Renal pelvis (tissue), 12 donors: ENCODE data around the gene DNAJB14. TPM values are rescaled to one million over a fixed set of nuclear protein-coding genes. Genes with fewer than 3 reads are reported as not detected.
"Not testable (repeated sequence)": the region's sequence is repeated elsewhere in the genome, so short reads cannot be mapped to it uniquely, and the experiment has no call there.

Experiments used
- DNase-seq: peaks from one replicate; pipeline ENCODE4 v3.0.0-alpha.2; 2013
- long read RNA-seq, 16 experiments: transcript quantifications; one replicate each; lab custom pipeline, GENCODE V29; 2026
- polyA plus RNA-seq, 3 donors: library from polyadenylated mRNA; unstranded; fragments of 120-200 nt; gene quantifications; one replicate each; pipeline ENCODE4 v1.2.1, GENCODE V29; 2013; ENCODE audit not compliant: insufficient read length in 3 of 3

The DNAJB14 gene
- polyA plus RNA-seq: 10 to 100 TPM; 26.7 to 42.1 (median 34.3) TPM
- long read RNA-seq, donor 1, full-length matches to known transcripts: 2 of 2 reads
- long read RNA-seq, donor 1, partial matches to known transcripts: 0 of 2 reads
- long read RNA-seq, donor 1, other reads (novel, unspliced or antisense): 0 of 2 reads
- long read RNA-seq, donor 2, full-length matches to known transcripts: 3 of 3 reads
- long read RNA-seq, donor 2, partial matches to known transcripts: 0 of 3 reads
- long read RNA-seq, donor 2, other reads (novel, unspliced or antisense): 0 of 3 reads
- long read RNA-seq, donor 3, full-length matches to known transcripts: 7 of 7 reads
- long read RNA-seq, donor 3, partial matches to known transcripts: 0 of 7 reads
- long read RNA-seq, donor 3, other reads (novel, unspliced or antisense): 0 of 7 reads
- long read RNA-seq, donor 4, full-length matches to known transcripts: 5 of 5 reads
- long read RNA-seq, donor 4, partial matches to known transcripts: 0 of 5 reads
- long read RNA-seq, donor 4, other reads (novel, unspliced or antisense): 0 of 5 reads
- long read RNA-seq, donor 5, full-length matches to known transcripts: 7 of 7 reads
- long read RNA-seq, donor 5, partial matches to known transcripts: 0 of 7 reads
- long read RNA-seq, donor 5, other reads (novel, unspliced or antisense): 0 of 7 reads
- long read RNA-seq, donor 6, full-length matches to known transcripts: 10 of 17 reads
- long read RNA-seq, donor 6, partial matches to known transcripts: 7 of 17 reads
- long read RNA-seq, donor 6, other reads (novel, unspliced or antisense): 0 of 17 reads
- long read RNA-seq, donor 7, full-length matches to known transcripts: 7 of 7 reads
- long read RNA-seq, donor 7, partial matches to known transcripts: 0 of 7 reads
- long read RNA-seq, donor 7, other reads (novel, unspliced or antisense): 0 of 7 reads
- long read RNA-seq, donor 8, full-length matches to known transcripts: 3 of 3 reads
- long read RNA-seq, donor 8, partial matches to known transcripts: 0 of 3 reads
- long read RNA-seq, donor 8, other reads (novel, unspliced or antisense): 0 of 3 reads
- long read RNA-seq, donor 9, full-length matches to known transcripts: 8 of 13 reads
- long read RNA-seq, donor 9, partial matches to known transcripts: 5 of 13 reads
- long read RNA-seq, donor 9, other reads (novel, unspliced or antisense): 0 of 13 reads
- long read RNA-seq, donor 10, full-length matches to known transcripts: 9 of 9 reads
- long read RNA-seq, donor 10, partial matches to known transcripts: 0 of 9 reads
- long read RNA-seq, donor 10, other reads (novel, unspliced or antisense): 0 of 9 reads
- long read RNA-seq, donor 11, full-length matches to known transcripts: 7 of 7 reads
- long read RNA-seq, donor 11, partial matches to known transcripts: 0 of 7 reads
- long read RNA-seq, donor 11, other reads (novel, unspliced or antisense): 0 of 7 reads
- long read RNA-seq, donor 12, full-length matches to known transcripts: 15 of 15 reads
- long read RNA-seq, donor 12, partial matches to known transcripts: 0 of 15 reads
- long read RNA-seq, donor 12, other reads (novel, unspliced or antisense): 0 of 15 reads
- long read RNA-seq, donor 13, full-length matches to known transcripts: 2 of 2 reads
- long read RNA-seq, donor 13, partial matches to known transcripts: 0 of 2 reads
- long read RNA-seq, donor 13, other reads (novel, unspliced or antisense): 0 of 2 reads
- long read RNA-seq, donor 14, full-length matches to known transcripts: 8 of 13 reads
- long read RNA-seq, donor 14, partial matches to known transcripts: 5 of 13 reads
- long read RNA-seq, donor 14, other reads (novel, unspliced or antisense): 0 of 13 reads
- long read RNA-seq, donor 15, full-length matches to known transcripts: 8 of 8 reads
- long read RNA-seq, donor 15, partial matches to known transcripts: 0 of 8 reads
- long read RNA-seq, donor 15, other reads (novel, unspliced or antisense): 0 of 8 reads
- long read RNA-seq, donor 16, full-length matches to known transcripts: 10 of 10 reads
- long read RNA-seq, donor 16, partial matches to known transcripts: 0 of 10 reads
- long read RNA-seq, donor 16, other reads (novel, unspliced or antisense): 0 of 10 reads

DNA sequence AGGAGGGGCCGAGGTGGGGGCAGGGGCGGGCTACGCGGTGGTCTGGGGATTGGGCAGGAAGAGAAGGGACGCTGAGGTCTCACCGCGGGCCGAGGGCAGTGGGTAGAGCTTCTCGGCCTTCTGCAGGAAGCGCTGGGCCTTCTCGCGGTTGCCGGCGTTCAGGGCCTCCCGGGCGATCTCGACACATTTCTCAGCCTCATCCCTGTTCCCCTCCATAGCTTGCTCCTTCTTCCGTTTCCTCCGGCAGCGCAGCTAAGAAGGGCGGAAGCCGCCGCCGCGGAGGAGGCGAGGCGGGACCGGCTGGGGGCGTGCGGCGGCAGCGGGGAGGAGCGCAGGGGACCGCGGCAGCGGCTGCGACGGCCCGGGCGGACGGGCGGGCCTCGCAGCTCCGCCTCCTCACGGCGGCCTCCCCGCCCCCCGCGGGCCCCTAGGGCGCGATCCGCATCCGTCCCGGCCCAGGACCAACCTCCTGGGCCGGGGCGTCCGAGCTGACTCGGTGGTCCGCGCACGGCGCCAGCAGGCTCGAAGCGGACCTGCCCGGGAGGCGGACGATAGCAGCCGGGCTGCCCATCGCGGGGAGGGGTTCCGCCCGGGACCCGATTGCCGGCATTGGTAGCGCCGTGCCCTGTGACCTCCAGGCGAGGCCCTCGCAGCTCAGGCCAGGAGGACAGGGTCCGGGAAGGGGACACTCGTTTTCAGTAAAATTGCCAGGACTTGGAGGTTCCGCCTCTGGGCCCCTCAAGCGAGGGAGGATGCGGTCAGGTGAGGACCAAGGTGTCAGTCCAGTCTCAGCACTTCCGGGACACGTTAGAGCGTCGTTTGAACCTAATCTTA, at the start of gene DNAJB14:
Gene DNAJB14 (minus strand): TSS at position 263 of the 834 bp plus-strand sequence. CDS start 47 bp downstream, at position 216.
- DNase-seq: peak; percentile 74

DNA sequence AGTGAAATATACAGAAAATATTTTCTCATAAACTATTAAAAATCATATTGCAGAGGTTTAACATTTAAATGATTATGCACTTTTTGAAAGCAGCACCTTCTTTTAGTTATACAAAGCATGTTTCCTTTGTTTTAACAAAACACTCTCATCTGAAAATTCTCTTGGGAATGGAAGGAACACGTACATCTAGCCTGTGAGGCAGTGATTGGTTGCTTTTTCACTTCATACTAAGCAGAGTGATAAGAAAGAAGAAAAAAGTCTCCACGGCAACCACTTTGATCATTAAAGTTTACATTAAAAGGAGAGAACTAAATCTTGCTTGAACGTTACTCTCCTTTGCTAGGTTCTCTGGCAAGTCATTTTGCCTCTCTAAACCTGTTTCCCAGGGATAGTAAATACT, 45.3 kb upstream of the DNAJB14 start:
- DNase-seq: no peak

DNA sequence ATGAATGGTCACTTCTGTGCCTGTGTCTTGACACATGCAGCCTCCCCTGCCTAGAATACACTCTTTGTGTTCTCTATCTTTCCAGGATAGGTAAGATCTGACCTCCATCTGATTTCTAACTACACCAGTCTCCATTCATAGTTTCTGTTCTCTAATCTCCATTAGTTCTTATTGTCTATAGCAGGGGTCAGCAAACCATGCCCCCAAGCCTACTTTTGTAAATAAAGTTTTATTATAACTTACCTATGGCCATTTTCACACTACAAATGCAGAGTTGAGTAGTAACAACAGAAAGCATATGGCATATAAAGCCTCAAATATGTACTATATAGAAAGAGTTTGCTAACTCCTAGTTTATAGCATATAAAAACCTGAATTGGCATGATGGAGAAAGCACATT, 41.3 kb upstream of the DNAJB14 start:
- no peak for DNase-seq

DNA sequence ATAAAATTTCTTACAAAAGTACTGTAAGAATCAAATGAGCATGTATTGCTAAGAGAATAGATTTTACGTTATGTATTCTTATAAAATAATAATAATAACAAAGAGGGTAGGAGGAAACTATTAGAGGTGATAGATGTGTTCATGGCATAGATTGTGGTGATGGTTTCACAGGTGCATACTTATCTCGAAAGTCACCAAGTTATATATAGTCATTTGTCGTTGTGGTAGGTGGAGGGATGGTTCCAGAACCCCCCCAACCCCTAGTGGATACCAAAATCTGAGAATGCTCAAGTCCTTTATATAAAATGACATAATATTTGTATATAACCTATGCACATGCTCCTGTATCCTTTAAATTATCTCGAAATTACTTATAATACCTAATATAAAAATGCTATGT, 40.4 kb upstream of the DNAJB14 start:
- DNase-seq: no peak

DNA sequence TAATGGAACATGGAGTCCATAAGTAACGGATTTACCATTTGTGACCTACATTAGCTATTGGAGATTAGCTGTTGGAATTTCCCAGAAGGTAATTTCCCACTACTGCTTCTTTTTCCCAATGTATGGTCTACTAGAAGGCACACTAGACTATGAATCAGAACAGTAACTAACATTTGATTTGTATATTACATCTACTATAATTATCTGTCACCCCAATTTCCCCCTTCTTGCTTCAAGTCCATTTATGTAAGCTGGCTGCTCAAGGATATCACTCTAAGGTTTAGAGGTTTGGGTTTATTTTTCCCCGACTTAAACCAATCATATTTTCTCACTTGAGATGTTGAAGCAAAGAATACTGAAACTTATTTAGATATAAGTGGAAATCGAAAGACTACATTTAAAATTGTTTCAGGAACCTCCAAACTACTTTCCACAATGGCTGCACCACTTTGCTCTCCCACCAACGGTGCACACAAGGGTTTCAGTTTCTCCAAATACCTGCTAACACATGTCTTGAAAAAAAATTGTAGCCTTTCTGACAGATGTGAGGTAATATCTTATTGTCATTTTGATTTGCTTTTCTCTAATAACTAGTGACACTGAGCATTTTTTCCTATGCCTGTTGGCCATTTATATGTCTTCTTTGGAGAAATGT, 37.0 kb upstream of the DNAJB14 start:
- DNase-seq: no peak

DNA sequence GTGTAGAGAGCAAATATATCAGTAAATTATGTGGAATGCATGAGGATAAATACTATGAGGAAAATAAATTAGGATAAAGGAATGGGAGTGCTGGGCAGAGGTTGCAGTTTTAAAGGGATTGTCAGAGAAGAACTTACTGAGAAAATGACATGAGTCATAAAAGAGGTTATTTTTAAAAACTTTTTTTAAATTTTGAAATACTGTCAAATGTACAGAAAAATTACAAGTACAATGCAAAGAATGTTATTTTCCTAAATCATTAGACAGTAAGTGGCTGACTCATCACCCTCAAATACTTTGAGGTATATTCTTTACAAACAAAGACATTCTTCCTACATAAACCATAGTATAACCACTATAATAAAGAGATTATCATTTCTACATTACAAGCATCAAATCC, 33.5 kb upstream of the DNAJB14 start:
- no peak for DNase-seq

DNA sequence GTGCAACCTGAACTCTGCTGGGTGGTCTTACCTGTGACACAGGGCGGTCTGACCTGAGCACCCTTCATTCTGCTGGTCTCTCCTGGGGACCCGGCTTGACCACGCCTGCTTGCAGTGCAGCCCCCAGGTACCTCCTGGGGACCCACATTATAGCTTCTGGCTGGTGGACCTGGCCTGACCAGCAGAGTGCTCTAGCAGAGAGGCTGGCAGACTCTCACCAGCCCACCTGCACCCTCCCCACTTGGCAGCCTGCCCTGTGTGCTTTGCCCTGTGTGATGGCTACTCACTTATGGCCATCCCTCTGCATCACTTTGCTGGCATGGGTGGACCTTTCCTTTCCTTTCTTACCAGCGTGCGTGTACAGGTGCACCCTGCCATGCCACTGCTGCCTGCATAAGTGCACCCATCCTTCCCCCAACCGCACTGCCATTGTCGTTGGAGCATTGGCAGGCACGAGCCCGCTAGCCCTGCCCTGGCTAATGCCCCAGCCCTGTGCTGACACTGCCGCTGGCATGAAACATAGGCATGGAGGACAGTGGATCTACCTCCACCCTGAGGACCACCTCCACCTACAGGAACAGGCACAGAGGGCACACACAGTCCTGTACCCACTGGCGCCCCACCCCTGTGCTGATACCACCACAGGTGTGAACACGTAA, 25.2 kb upstream of the DNAJB14 start:
- no peak for DNase-seq

DNA sequence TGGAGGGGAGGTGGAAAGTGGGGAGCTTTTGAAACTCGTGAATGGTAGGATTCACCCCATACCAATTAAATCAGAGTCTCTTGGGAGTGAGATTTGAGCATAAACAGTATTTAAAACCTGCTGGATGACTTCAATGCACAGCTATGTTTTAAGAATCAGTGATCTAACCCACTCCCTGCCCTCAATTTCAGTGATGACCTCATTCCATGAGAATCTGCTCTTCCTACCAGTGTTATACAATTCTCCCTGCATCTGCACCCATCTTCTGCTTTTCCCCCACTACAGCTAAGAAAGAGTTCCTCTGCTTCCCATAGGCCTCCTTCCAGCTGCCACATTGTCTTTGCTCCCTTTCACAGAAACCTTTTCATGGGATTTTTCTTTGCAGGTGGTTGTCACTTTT, 21.9 kb upstream of the DNAJB14 start:
- DNase-seq: no peak

DNA sequence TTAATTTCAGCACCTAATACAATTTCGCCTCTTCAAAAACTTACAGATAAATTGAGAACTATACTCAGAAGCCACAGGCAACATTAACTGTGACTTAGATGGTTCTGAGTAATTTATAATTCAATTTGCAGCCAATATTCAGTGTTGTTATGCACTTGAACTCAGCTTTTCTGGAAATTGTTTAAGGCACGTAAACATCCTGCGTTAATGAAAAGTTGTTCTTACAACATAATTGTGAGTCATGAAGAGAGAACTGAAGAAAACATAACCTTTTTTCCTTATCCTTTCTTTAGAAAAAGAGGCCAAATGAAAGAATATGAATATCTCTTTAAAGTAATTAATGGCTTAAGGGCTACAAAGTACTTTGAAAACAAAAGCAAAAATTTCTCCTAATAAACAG, 20.3 kb upstream of the DNAJB14 start:
- DNase-seq: no peak

DNA sequence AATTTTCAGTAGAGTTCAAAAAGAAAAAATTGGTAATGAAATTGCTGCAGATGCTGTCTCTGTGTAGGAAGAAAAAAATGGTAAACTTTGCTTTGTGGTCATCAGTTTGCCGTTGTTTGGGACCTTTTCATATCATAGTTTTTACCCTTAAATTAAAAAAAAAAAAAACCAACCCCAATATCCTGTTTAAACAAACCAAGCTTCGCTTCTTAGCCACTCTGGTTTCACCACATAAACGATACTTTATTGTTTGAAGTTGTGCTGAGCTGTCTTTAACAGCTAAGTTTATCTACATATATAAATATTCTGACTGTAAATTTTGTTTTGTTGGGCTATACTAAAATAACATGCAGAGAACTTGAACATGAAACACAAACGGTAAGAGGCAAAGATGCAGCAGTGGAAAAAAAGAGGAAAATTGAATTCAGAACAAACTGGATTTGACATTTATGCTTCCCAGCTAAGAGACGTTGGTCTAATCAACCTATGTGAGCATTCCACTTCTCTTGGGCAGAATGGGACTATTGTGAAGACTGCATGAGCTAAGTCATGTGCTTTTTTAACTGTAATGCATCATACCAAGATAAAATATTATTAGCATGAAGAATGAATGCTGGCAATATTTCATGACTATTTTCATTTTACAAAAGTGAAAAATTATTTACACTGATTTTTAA, 19.4 kb upstream of the DNAJB14 start:
- DNase-seq: no peak

DNA sequence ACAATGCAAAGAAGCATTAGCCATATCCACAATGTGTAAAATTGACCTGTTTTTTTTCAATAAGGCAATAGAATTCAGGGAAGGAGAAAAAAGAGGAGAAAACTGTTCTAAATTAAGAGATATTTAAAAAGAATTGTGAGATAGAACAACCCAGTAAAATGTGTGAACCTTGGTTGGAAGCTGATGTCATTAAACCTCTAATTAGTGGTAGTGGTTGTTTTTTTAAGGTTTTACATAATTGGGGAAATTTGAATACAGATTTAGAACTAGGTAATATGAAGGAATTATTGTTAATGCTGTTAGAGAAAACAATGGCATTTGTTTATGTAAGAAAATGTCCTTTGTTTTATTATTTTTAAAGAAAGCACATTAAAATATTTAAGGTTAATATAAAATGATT, 18.8 kb upstream of the DNAJB14 start:
- no peak for DNase-seq

DNA sequence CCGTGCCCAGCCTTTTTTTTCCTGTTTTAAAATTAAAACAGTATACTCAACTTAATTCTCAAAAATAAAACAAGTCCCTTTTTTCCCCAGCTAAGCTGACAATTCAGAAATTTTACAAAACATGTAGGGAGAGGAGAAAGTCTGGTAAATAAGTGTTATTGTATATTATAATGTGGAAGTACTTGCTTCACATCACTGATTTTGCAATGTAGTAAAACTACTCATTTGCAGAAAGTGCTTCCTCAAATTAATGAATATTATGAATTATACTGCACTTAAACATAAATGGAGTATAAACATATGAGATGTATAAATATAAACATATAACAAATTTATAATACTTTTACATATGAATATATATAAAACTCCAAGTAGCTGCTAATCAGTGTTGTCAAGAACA, 15.3 kb upstream of the DNAJB14 start:
- DNase-seq: no peak

DNA sequence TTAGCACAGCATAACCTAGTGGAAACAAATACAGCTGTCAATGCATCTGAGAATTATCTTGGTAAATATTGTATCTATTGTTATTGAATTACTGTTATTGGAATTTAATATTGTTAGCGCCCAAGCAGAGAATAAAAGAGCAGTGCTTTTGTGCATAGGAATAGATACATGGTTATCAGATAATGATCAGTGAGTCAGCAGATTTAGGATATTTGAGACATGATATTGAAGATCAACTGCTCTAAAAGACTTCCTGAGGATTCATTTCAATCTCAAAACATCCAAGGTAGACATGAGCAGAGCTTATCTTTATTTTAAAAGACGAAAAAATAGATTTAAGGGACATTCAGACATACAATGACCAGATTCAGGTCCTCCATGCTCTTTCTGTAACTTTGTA, 14.2 kb upstream of the DNAJB14 start:
- DNase-seq: no peak

DNA sequence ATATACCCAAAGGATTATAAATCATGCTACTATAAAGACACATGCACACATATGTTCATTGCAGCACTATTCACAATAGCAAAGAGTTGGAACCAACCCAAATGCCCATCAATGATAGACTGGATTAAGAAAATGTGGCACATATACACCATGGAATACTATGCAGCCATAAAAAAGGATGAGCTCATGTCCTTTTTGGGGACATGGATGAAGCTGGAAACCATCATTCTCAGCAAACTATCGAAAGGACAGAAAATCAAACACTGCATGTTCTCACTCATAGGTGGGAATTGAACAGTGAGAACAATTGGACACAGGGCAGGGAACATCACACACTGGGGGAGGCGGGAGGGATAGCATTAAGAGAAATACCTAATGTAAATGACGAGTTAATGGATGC, 11.8 kb upstream of the DNAJB14 start:
- not testable (repeated sequence) for DNase-seq

DNA sequence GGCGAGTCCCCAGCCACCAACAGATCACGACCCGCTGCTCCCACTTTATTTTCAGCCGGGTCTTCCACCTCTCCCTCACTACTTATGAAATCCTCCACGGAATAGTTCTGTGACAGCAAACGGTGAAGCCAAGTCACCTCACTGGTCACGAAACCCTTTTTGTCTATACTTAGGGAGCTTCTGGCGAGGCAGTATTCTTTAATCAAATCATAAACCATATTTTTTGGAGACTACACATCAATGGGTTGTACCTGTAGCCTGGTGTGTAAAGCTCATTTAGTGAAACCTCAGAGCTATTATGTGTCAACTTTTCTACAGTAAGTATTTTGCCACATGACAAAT, 4.5 kb upstream of the DNAJB14 start:
- DNase-seq: no peak

DNA sequence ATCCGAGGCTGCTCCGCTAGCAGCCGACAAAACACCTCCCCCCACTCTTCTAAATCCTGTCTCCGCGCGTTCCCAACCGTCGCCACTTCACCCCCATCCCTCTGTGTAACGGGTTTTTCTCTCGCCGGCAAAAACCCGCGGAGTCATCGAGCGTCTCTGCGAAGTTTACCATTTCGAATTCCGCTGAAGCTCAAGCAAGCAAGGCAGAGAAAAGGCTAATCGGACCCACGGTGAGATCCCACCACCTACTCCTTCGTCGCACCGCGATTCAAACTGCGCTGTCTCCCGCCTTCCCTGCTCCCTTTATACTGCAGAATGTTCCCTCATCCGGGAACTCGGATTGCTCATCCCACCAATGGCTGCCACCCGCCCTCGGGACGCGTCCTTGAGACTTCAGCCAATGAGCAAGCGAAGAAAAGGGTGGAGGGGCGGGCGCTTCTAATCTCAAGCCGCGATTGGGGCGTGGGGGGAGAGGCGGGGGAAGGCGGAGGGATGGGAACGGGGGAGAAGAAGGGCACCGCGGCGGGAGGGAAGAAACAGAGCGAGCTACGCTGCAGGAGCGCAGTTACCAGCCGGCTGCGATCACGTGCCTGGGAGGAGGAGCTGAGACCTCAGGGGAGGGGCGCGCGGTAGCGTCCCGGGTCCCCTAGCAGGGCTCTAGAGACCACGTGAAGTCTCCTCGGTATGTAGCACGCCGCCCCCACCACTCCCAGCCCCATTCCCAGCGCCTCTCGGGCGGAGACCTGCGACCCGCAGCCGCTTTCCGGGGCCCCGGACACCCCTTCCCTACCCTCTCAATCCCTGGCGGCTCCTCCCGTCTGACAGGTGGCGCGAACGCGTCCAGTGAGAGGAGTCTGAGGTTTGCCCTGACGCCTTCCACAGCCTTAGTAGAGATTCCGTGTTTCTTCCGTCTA, 3.8 kb upstream of the DNAJB14 start, which contains the start of gene H2AZ1:
Gene H2AZ1 (minus strand): TSS at position 277 of the 914 bp plus-strand sequence. CDS start 105 bp downstream, at position 172.
- peak; percentile 100 for DNase-seq
